Uterus (tissue), 4 donors: ENCODE measurements around the gene INHBB. TPM values are rescaled to one million over a fixed set of nuclear protein-coding genes. Genes with fewer than 3 reads are reported as not detected.

Experiments used
- DNase-seq, 2 donors: peaks; one replicate each; pipeline ENCODE4 v3.0.0-alpha.2; 2019 to 2020
- H3K27ac ChIP-seq, 2 donors: fragments of 200-600 bp; sonication (generic); 1 replicate in 1 of 2; 2 replicates in 1 of 2; pipeline ENCODE4 v1.5.1; 2016 to 2018
- H3K27me3 ChIP-seq, 2 donors: fragments of 200-600 bp; sonication (generic); one replicate each; pipeline ENCODE4 v1.5.1; 2018 to 2019; ENCODE audit warnings: control low read depth in 1 of 2
- H3K36me3 ChIP-seq, 2 donors: fragments of 200-600 bp; sonication (generic); one replicate each; pipeline ENCODE4 v1.5.1; 2019; ENCODE audit warnings: control low read depth in 1 of 2
- H3K4me1 ChIP-seq, 2 donors: fragments of 200-600 bp; sonication (generic); one replicate each; pipeline ENCODE4 v1.5.1; 2018 to 2019; ENCODE audit warnings: control low read depth in 1 of 2
- H3K4me3 ChIP-seq, 2 donors: fragments of 200-600 bp; sonication (generic); 1 replicate in 1 of 2; 2 replicates in 1 of 2; pipeline ENCODE4 v1.5.1; 2018 to 2019; ENCODE audit warnings: mild to moderate bottlenecking in 1 of 2
- H3K9me3 ChIP-seq, 2 donors: fragments of 200-600 bp; sonication (generic); one replicate each; pipeline ENCODE4 v1.5.1; 2019; ENCODE audit warnings: control low read depth in 1 of 2
- CTCF ChIP-seq, 4 experiments: fragments of 200-600 bp in 2 of 4; fragments of 450-650 bp in 2 of 4; sonication (generic) in 2 of 4; IDR thresholded peaks; one replicate each; pipeline ENCODE4 v1.5.1; 2016 to 2019; ENCODE audit warnings: antibody characterized with exemption in 4 of 4, mild to moderate bottlenecking in 2 of 4, moderate library complexity in 1 of 4
- POLR2A ChIP-seq, 2 donors: fragments of 450-650 bp; IDR thresholded peaks; one replicate each; pipeline ENCODE4 v1.6.1; 2016; ENCODE audit warnings: antibody characterized with exemption in 2 of 2, mild to moderate bottlenecking in 1 of 2, moderate library complexity in 1 of 2
- intact Hi-C: fragments of 100-400 bp; cut with DNase I; formaldehyde crosslinking; loops from one replicate; pipeline ENCODE4 v1.15.1; 2023; ENCODE audit warnings: low total_unique reads
- total RNA-seq, 4 donors: library from RNA; depleted of rRNA in 3 of 4; stranded (reverse); fragments of >200 nt in 3 of 4; gene quantifications; one replicate each; pipeline versions ENCODE4 v1.1.0 to v1.2.4, GENCODE V29; 2014 to 2023
- donor health status: DM: yes; HTN: yes; CAD: no.

Gene INHBB
- total RNA-seq, 4 donors from 2014 or later: 0.35 to 18.1 (median 4.2) TPM

DNA sequence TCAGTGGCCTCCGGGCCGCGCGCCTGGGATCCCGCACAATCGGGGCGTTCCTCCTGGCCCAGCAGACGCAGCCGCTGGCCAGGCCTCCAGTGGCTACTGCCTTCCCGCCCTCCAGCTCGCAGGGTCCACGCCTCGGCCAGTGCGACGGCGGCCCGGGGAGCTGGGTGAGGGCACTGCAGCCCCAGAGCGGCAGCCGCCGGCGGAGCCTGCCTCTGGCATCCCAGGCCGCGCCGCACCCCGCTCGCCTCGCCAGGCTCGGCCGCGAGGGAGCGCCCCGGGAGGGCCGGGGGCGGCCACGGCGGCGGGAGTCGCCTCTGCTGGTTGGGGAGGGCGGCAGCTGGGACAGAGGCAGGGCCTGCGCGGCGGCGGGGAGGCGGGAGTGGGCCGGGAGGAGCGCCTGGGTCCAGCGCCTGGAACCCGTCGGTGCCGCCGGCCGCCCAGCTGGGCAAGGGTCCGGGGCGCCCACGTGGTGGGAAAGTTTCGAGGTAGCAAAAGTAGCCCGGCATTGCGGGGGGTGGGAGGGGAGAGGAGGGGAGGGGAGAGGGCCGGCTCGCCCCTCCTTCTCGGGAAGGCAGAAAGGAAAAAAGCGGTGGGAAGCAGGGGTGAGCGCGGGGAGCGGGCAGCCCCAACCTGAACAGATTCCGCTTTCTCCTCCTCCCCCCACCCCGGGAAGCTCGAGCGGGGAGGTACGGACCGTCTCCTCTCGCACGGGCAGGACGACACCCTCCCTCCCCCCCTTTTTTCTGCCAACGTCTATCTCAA, 1.5 kb upstream of the INHBB start:
- intact Hi-C loops: loop anchor here (5.0 to 10.0 kb wide), 2 partner anchors 160 to 333 kb away; no protein-coding TSS in a partner anchor
- Histone ChIP-seq H3K4me1 (no peaks in the 10 kb centered on the region), H3K9me3 (no peaks in the 10 kb centered on the region), H3K27ac (peak overlapping the region; percentile 48 to 60), H3K4me3 (peak overlapping the region; percentile 30 to 41), H3K36me3 (no peaks in the 10 kb centered on the region), H3K27me3 (peaks cover 11 to 20% of the 10 kb centered on the region in 2 donors)
- TF ChIP-seq POLR2A (IDR thresholded peaks at IDR 0.05) (no peak), CTCF (IDR thresholded peaks at IDR 0.05) (peak in 2 of 4 experiments; percentile 6 to 19)
- DNase-seq: no peak

DNA sequence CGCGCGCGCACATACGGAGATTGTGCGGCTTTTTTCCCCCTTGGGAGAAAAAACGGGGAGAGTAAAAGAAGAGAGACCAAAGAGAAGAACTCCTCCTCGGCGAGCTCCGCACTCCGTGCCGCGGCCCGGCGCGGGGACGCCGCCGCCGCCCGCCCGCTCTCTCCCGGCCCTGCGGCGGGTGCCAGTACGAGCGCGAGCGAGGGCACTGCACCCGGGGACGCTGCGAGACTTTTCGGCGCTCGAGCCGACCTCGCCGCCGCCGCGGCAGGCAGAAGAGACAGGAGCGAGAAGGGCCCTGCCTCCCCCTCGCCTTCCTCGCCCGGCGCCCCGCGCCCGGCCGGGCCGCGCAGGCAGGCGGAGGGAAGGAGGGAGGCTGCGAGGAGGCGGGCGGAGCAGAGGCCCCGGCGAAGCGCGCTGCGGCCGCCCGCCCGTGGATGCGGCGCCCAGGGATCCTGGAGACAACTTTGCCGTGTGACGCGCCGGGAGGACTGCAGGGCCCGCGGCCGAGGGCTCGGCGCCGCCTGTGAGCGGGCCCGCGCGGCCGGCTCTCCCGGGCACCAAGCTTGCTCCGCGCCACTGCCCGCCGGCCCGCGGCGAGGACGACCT, 857 bp upstream of the INHBB start:
- intact Hi-C loops: loop anchor here (5.0 to 10.0 kb wide), 2 partner anchors 160 to 332 kb away; no protein-coding TSS in a partner anchor
- Histone ChIP-seq H3K36me3 (no peaks in the 10 kb centered on the region), H3K9me3 (no peaks in the 10 kb centered on the region), H3K4me1 (no peaks in the 10 kb centered on the region), H3K27me3 (peaks cover 11 to 20% of the 10 kb centered on the region in 2 donors), H3K4me3 (peak overlapping the region; percentile 30 to 41), H3K27ac (peak overlapping the region; percentile 48 to 60)
- TF ChIP-seq CTCF (IDR thresholded peaks at IDR 0.05) (no peak), POLR2A (IDR thresholded peaks at IDR 0.05) (peak in 1 of 2 donors; percentile 4)
- no peak for DNase-seq

GRCh38 chr2:120345608-120346007, 328 bp upstream of the INHBB start:
- DNase-seq: no peak
- intact Hi-C loops: loop anchor here (10.0 kb wide), 1 partner anchor 159 kb away; no protein-coding TSS in a partner anchor
- Histone ChIP-seq H3K4me1 (no peaks in the 10 kb centered on the region), H3K4me3 (peak overlapping the region; percentile 30 to 41), H3K27ac (peak overlapping the region in 1 of 2 donors; percentile 22), H3K36me3 (no peaks in the 10 kb centered on the region), H3K27me3 (peaks cover 11 to 20% of the 10 kb centered on the region in 2 donors), H3K9me3 (no peaks in the 10 kb centered on the region)
- TF ChIP-seq CTCF (IDR thresholded peaks at IDR 0.05) (no peak), POLR2A (IDR thresholded peaks at IDR 0.05) (no peak)

GRCh38 chr2:120346667-120347358, 877 bp downstream of the INHBB start:
- Histone ChIP-seq H3K27me3 (peaks cover 11 to 20% of the 10 kb centered on the region in 2 donors), H3K4me1 (no peaks in the 10 kb centered on the region), H3K36me3 (no peaks in the 10 kb centered on the region), H3K4me3 (peak overlapping the region; percentile 14 to 27), H3K27ac (peak overlapping the region; percentile 27 to 34), H3K9me3 (no peaks in the 10 kb centered on the region)
- DNase-seq: no peak
- no peak for TF ChIP-seq CTCF (IDR thresholded peaks at IDR 0.05)
- TF ChIP-seq POLR2A (IDR thresholded peaks at IDR 0.05): no peak
- intact Hi-C loops: loop anchor here (10.0 kb wide), 1 partner anchor 158 kb away; no protein-coding TSS in a partner anchor
